ENCODE data around the gene CFAP251. TPM values are rescaled to one million over a fixed set of nuclear protein-coding genes. Genes with fewer than 3 reads are reported as not detected.

The CFAP251 gene
- total and polyA plus RNA-seq, 2 of the 8 experiments (the other 6 are each of a cell fraction or from before 2014, with no cell fraction given) = 1.8 to 2.9 TPM

GRCh38 chr12:121888083-121888477 lies 30.3 kb upstream of the CFAP251 start:
- peak overlapping the region; percentile 34; the same call in 1 of the 2 replicates for H3K18ac ChIP-seq (ENCODE audit: extremely low read depth, low read length)
- POLR2A ChIA-PET (ENCODE audit: partially characterized antibody) = interaction anchor here (0.6 to 10.3 kb wide), 9 partner anchors 31 to 193 kb away, joined by 3 to 115 read pairs (median 4); partner anchors contain the start of genes CFAP251, RHOF and SETD1B
- no peak overlapping the region for H3K23ac ChIP-seq (ENCODE audit: insufficient read length)
- no peak overlapping the region for H3K27ac ChIP-seq (ENCODE audit: low read depth, low read length)
- H3K23me2 ChIP-seq (ENCODE audit: low read depth, low read length) = peaks cover 7% of the 10 kb centered on the region
- H3K4me3 ChIP-seq (ENCODE audit: extremely low read depth in 1 of 4, insufficient read depth in 2 of 4, low read depth in 3 of 4, low read length in 4 of 4) = peak overlapping the region; percentile 26 to 79 (median 68); a peak in 7 of 8 replicates
- H4K91ac ChIP-seq (replicated peaks; ENCODE audit: insufficient read length, low read length) = peak overlapping the region; percentile 29
- no peak overlapping the region for H2BK20ac ChIP-seq (ENCODE audit: low read length)
- peak overlapping the region; percentile 1 for H3K4ac ChIP-seq (replicated peaks; ENCODE audit: insufficient read length, low read depth, low read length)
- no peak overlapping the region for H3K56ac ChIP-seq (replicated peaks; ENCODE audit: insufficient read length, low read depth, low read length)
- H3K4me1 ChIP-seq (replicated peaks in 1 of 4; ENCODE audit: control insufficient read depth in 3 of 4, insufficient read depth in 4 of 4, low read length in 3 of 4) = peaks cover 0 to 8% (median 1%) of the 10 kb centered on the region in 4 experiments; a peak in 5 of 7 replicates
- whole genome bisulfite sequencing, 2 experiments (ENCODE audit: extremely low coverage in 1 of 2, insufficient coverage in 1 of 2, insufficient read length in 1 of 2, insufficient replicate concordance in 2 of 2, low coverage in 1 of 2, low lambda C conversion rate in 2 of 2, missing lambda C conversion rate in 1 of 2) = 66% methylated on average over 6 of the region's 6 CpGs; no CpG with 5 or more reads in 1 of the 2 experiments
- H2BK12ac ChIP-seq (ENCODE audit: low read depth, low read length) = no peak overlapping the region
- H3K36me3 ChIP-seq (ENCODE audit: control insufficient read depth in 2 of 4, insufficient read depth in 4 of 4, low read length in 3 of 4) = no peaks in the 10 kb centered on the region
- H4K20me1 ChIP-seq (replicated peaks in 1 of 2; ENCODE audit: control insufficient read depth in 1 of 2, insufficient read depth in 2 of 2, low read length in 2 of 2) = peaks cover 2 to 10% of the 10 kb centered on the region in 2 experiments
- no peaks in the 10 kb centered on the region; a peak in 1 of 4 replicates for H3K79me2 ChIP-seq (ENCODE audit: control insufficient read depth in 1 of 2, insufficient read depth in 2 of 2, low read length in 2 of 2)
- no peak overlapping the region for H3K14ac ChIP-seq (ENCODE audit: insufficient read length)
- no peak overlapping the region; the same call in 1 of the 2 replicates for H2BK15ac ChIP-seq (ENCODE audit: low read length)
- peak overlapping the region; percentile 85 for H2AFZ ChIP-seq (ENCODE audit: low read length)
- H3K4me2 ChIP-seq (ENCODE audit: insufficient read depth in 1 of 2, low read depth in 2 of 2, low read length in 2 of 2) = peak overlapping the region; percentile 54 to 89
- CTCF ChIA-PET (ENCODE audit: partially characterized antibody) = interaction anchor here (0.6 to 10.7 kb wide), 16 partner anchors 9 to 104 kb away, joined by 3 to 114 read pairs (median 5); partner anchors contain the start of genes HPD and RHOF
- no peak for DNase-seq (ENCODE audit: low read depth in 1 of 2, low spot score in 2 of 2)
- H4K5ac ChIP-seq (ENCODE audit: insufficient read length, low read depth, low read length) = no peak overlapping the region
- H2AK5ac ChIP-seq (ENCODE audit: low read depth, low read length) = no peak overlapping the region
- no peaks in the 10 kb centered on the region for H3K79me1 ChIP-seq (ENCODE audit: low read depth, low read length)
- H3K9ac ChIP-seq (replicated peaks in 1 of 4; ENCODE audit: extremely low read depth in 1 of 4, low read depth in 3 of 4, low read length in 3 of 4) = no peak overlapping the region
- H4K8ac ChIP-seq (ENCODE audit: extremely low read depth, insufficient read depth, low read length) = no peak overlapping the region
- 0 out of 2 replicates have a peak overlapping the region, but pooled peaks have one; percentile 36 for H2BK5ac ChIP-seq (ENCODE audit: low read depth, low read length)
- no peaks in the 10 kb centered on the region for H3K9me3 ChIP-seq (ENCODE audit: insufficient read depth in 2 of 2, low read depth in 1 of 2, low read length in 1 of 2)
- H2BK120ac ChIP-seq (replicated peaks; ENCODE audit: low read depth, low read length) = no peak overlapping the region
- H3K27me3 ChIP-seq (replicated peaks in 1 of 4; ENCODE audit: control insufficient read depth in 3 of 4, extremely low read depth in 1 of 4, insufficient read depth in 3 of 4, low read length in 3 of 4) = peaks cover 0 to 2% (median 1%) of the 10 kb centered on the region in 4 experiments; a peak in 3 of 7 replicates
- no peak for FAIRE-seq
- TF ChIP-seq EZH2 (IDR thresholded peaks at IDR 0.05; ENCODE audit: low read depth, low read length, severe bottlenecking) = no peak
- no peak; a peak in 1 of 4 replicates for TF ChIP-seq HDAC2 (IDR thresholded peaks at IDR 0.05; ENCODE audit: borderline replicate concordance in 1 of 2, low read depth in 2 of 2, low read length in 2 of 2)

Data from H1 (cell line).